NCI-H1436 (cell line): ENCODE measurements around the gene SLC12A7.

ENCODE experiments used
- DNase-seq: peaks from one replicate; lab custom pipeline; 2025; lab: John Stamatoyannopoulos, UW

The SLC12A7 gene

DNA sequence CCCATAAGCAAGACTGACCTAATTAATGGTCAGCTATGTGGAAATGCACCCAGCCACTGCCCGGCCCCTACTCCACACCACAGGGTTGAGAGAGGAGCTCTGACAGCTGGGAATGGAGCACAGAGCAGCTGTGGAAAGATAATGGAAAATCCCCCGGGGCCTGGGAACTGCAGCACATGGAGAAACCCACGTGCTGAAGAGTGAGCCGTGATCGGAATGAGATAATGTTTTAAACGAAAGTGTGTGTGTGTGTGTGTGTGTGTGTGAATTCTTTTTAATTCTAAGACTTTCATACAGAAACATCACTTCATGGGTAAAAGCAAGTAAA lies 13.1 kb upstream of the SLC12A7 start:
- DNase-seq, result no peak

GRCh38 chr5:1124205-1125029 lies 12.6 kb upstream of the SLC12A7 start:
- DNase-seq, result no peak

DNA sequence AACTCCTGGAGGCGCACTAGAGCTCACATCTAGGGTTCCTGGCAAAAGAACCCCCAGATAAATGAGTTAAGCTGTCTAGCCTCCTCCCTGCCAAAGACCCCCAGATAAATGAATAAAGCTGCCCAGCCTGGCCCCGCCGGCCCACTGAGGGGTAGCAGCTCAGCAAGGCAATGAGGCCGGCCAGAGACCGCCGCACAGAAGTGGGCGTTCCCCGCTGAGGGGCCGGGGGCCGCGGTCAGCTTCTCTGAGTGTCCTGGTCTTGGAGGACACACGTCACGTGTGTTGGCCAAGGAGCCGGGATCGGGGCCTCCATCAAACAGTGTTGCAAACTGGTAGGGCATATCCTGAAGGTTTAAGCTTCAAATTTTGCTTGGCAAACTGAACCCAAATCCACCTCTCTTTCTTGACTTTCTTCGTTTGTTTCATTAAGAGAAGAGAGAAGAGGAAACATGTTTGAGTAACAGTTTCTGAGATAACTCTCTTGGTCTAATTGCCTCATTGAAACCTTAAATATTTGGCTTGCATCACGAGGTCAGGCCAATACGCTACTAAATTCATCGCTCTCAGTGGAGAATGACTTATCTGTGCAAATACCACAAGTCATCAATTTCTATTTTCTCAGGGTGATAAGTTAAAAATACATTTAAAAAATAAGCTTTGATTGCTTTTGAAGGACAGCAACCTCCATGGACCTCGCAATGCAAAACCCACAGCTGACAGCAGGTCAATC lies 11.7 kb upstream of the SLC12A7 start:
- DNase-seq, result no peak

DNA sequence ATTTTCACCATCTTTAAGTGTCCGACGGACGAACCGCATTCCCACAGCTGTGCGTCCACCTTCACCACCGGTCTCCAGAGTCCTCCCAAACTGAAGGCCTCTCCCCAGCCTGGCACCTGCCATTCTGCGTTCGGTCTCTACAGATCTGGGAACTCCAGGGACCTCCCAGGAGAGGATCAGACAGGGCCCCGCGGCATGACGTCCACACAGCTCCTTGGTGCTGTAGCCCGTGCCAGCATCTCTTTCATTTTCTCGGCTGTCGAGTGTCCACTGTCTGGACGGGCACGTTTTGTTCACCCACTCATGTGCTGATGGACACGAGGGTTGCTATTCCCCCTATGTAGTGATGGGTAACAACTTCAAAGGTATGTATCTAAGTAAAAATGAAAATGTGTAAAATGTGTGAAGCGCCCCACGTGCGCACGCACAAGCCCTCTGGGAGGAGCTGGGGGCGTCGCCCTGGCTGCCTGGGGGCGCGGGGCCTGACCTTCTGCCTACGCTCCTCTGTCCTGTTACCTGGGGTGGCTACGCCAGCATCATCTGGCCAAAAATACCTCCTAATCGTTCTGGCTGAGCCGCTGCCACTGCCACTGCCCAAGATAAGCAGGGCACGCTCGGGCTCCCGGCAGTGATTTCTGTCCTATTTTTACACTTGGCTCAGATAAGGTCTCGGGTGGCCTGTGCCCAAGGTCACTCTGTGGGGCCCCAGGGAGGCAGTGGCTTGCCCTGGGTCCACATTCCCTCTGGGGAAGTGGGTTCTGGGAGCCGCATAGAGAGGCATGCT lies 10.8 kb upstream of the SLC12A7 start:
- DNase-seq, result no peak

- no peak for DNase-seq
Measured at GRCh38 chr5:1121891-1122290, 10.0 kb upstream of the SLC12A7 start.

GRCh38 chr5:1121044-1121443 lies 9.2 kb upstream of the SLC12A7 start:
- no peak for DNase-seq

DNA sequence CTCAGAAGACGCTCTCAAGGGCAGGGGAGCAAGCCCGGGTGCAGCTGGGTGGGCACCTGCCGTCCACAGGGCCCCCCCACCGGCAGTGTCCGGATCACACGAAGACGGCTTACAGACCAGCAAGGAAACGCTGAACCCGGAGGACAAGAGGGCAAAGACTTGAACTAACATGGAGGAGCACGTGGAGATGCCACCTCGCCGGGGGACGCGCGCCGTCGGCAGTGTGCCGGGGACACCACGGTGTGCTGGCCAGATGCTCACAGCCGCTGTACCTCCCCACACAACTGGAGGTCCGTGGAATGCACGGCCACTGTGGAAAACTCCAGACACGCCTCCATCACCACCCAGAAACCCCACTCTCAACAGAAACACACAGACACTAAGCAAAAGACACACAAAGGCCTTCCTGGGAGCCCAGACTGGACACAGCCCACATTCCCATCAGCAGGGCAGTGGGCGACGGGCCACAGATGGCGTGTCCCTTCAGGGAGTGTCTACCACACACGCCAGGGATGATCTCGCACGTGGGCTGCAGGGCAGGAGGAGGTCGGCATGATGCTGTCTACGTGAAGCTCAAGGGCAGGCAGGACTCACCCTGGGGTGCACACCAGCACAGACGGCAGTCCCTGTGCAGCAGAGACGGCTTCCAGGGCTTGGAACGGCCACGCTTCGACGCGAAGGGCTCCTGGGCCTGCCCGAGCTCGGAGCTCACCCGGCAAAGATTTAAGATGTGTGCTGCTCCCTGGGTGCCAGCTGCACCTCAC lies 8.6 kb upstream of the SLC12A7 start:
- no peak for DNase-seq

- no peak for DNase-seq
Measured at GRCh38 chr5:1119312-1119831, 7.5 kb upstream of the SLC12A7 start.

DNA sequence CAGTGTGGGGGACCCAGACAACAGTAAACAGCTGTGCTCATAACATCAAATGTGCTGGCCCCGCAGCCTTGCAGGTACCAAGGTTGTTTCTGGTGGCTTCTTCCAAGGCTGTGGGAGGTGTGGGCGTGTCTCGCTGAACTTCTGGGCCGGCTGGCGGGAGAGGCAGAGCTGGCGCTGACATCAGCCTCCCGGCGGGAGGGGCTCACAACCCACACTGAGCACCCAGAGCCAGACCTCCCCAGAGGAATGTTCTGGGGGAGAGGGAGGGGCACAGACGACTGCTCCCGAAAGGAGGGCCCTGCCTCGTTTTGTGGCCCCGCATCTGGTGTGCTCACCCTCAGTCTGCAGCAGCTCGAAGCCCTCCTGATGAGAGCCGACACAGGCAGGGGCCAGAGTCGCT lies 6.9 kb upstream of the SLC12A7 start:
- peak; percentile 51 for DNase-seq

DNA sequence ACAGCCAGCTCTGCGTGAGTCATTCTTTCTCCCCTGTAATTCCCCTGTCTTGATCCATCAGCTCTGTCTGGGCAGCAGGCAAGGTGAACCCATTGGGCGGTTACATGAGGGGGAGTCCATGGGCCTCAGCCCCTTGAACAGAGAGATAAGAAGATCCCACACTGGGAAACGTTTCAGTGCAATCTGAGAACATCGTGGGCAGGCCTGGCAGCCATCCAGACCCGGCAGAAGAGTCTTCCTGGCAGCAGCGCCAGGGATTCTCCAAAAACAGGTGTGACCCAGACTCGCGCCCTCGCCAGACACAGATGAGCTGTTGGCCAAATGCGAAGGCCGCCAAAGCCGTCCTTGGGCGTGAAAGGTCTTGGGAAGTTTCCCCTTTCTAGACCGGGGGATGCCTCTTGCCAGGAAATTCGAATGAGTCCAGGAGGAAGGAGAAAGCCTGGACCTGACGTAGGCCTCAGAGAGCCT lies 6.4 kb upstream of the SLC12A7 start:
- peak; percentile 12 for DNase-seq

- DNase-seq, result no peak
Measured at GRCh38 chr5:1116977-1117376, 5.1 kb upstream of the SLC12A7 start.

GRCh38 chr5:1116109-1116740 lies 4.4 kb upstream of the SLC12A7 start:
- no peak for DNase-seq

DNA sequence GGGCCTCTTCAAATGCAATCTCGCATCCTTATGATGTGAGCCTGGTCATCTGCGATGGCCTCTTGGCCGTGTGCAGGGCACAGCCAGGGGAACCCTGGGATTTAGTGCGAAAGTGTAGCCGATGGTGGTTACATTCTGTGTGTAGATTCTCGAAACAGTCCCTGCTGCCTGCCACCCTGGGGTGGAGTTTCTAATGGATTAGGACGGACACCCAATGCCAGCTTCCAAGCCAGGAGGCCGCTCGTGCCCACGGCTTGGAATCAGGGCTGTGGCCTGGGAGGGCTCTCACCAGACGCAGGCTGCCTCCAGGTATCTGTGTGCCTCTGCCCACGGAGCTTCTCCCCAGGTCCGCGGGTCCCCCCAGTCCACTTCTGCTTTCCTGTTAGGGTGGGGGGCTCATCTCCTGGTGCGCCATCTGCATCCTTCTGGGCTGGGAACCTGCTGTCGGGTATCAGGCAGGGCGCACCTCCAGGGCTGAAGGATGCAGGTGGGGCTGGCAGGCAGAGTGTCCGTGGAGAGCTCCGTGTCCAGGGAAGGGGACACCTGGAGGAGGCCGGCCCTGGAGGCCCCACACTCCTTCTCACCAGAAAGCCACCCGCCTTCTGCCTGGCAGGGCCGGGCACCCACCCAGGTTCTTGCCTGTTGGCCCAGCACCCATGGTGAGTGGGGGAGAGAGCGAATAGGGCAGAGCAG lies 3.4 kb upstream of the SLC12A7 start:
- no peak for DNase-seq

DNA sequence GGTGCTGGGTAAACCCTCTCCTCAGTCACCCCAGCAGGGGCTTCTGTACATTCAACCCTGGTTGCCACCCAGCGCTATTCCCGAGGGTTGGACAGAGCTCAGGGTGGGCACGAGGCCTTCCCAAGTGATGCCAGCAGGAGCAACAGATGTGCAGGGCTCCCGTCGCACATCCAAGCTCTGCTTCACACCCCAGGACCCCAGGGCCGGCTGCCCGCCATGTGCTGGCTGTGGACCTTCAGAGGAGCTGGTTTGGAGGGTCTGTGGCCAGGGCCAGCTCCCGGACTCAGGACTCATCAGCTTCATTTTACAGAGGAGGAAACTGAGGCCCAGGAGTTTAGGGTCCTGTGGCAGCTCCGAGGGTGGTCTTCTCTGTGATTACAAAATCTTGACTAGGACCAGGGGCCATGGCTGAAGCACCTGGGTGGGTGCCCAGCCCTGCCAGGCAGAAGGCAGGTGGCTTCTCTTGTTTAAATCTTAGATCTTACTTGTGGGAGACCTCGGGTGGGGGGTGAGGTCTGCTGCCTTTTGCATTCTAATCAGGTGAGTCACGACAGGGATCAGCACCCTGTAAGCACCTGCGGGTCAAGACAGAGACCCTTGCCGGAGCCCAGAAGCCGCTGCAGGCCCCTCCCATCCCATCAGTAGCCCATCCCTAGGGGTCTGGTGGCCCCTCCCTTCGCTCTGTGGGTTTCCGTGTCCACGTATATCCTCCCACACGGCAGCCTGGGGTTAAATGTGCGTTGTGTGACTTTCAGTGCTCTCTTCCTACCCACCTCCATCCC lies 2.1 kb upstream of the SLC12A7 start:
- DNase-seq, result no peak

DNA sequence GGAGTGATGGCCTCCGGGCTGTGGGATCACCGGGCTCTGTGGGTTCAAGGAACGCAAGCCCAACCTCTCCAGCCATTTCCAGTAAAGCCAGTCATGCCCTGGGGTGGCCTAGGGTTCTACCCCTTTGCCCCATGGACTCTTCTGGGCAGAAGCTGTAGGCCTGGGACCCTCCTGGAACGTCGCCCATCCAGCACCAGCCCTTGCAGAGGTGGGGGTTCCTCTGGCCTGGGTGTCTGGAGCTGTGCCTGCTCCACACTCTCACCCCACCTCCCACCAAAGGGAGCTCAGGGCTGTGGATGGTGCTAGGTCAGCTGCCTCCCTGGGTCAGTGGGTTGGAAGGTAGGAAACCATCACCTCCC lies 1.4 kb upstream of the SLC12A7 start:
- no peak for DNase-seq

- no peak for DNase-seq
Measured at GRCh38 chr5:1112596-1113331, 901 bp upstream of the SLC12A7 start.

- peak; percentile 7 for DNase-seq
Measured at GRCh38 chr5:1111241-1111726, 579 bp downstream of the SLC12A7 start.

DNA sequence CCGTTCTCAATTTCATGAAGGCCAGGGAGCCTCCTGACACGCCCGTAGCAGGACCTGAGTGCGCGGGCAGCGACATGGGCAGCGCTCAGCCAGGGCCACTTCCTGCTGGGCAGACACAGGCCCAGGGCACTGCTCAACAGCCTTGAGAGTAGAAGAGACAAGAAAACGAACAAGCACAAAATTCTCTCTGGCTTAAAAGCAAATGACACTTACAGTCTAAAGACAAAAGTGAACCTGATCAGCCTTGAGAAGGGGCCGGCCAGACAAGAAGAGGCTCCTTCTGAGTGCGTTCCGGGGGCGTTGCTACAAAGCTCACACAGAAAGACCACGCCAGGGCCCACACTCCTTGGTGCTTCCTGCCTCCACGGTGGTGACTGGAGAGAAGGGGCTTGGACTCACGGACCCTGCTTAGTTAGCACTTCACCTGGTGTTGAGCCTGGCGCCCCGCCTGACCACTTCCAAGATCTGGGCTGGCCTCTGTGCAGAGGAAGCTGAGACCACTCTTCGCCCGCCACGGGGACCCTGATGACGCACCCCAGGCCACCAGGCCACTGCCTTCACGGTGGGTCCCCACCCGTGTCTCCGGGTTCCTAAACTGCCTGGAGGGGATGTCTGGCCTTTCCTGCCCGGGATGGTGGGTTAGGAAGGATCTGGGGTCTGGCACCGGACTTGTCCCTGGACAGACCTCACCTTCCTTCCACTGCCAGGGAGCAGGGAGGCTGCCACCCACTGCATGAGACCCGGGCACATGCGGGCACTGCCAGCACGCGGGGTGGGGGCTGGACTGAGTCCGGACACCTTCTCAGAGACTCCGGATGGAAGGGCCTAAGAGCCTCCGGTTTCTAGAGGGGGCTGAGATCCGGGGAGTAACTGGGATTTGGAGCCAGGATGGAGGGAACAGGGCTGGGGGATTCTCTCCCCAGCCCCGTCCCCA lies 1.3 kb downstream of the SLC12A7 start:
- no peak for DNase-seq
